ENCODE results near the gene OLFM4.

OLFM4 gene

GRCh38 chr13:53060840-53061490, 32.4 kb downstream of the OLFM4 start:
- TF ChIP-seq, protein P1, sequence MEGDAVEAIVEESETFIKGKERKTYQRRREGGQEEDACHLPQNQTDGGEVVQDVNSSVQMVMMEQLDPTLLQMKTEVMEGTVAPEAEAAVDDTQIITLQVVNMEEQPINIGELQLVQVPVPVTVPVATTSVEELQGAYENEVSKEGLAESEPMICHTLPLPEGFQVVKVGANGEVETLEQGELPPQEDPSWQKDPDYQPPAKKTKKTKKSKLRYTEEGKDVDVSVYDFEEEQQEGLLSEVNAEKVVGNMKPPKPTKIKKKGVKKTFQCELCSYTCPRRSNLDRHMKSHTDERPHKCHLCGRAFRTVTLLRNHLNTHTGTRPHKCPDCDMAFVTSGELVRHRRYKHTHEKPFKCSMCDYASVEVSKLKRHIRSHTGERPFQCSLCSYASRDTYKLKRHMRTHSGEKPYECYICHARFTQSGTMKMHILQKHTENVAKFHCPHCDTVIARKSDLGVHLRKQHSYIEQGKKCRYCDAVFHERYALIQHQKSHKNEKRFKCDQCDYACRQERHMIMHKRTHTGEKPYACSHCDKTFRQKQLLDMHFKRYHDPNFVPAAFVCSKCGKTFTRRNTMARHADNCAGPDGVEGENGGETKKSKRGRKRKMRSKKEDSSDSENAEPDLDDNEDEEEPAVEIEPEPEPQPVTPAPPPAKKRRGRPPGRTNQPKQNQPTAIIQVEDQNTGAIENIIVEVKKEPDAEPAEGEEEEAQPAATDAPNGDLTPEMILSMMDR (IDR thresholded peaks at IDR 0.05; ENCODE audit: control insufficient read depth, extremely low read depth, insufficient read depth) = no peak
- DNase-seq (ENCODE audit: low read depth) = no peak
- no peak overlapping the region for H3K4me3 ChIP-seq (ENCODE audit: low read depth, low read length)

- TF ChIP-seq, protein P1 (IDR thresholded peaks at IDR 0.05; ENCODE audit: control insufficient read depth, extremely low read depth, insufficient read depth) = no peak
- H3K4me3 ChIP-seq (ENCODE audit: low read depth, low read length) = no peak overlapping the region
- no peak for DNase-seq (ENCODE audit: low read depth)
Measured at GRCh38 chr13:53064731-53065130, 36.1 kb downstream of the OLFM4 start.

GRCh38 chr13:53066411-53066810, 37.8 kb downstream of the OLFM4 start:
- no peak for DNase-seq (ENCODE audit: low read depth)
- TF ChIP-seq, protein P1 (IDR thresholded peaks at IDR 0.05; ENCODE audit: control insufficient read depth, extremely low read depth, insufficient read depth) = no peak
- no peak overlapping the region for H3K4me3 ChIP-seq (ENCODE audit: low read depth, low read length)

- TF ChIP-seq, protein P1 (IDR thresholded peaks at IDR 0.05; ENCODE audit: control insufficient read depth, extremely low read depth, insufficient read depth) = peak; percentile 19; the same call in 1 of the 2 replicates
- H3K4me3 ChIP-seq (ENCODE audit: low read depth, low read length) = no peak overlapping the region
- no peak for DNase-seq (ENCODE audit: low read depth)
Measured at GRCh38 chr13:53068585-53069520, 40.2 kb downstream of the OLFM4 start.

GRCh38 chr13:53069800-53070199, 41.2 kb downstream of the OLFM4 start:
- no peak overlapping the region for H3K4me3 ChIP-seq (ENCODE audit: low read depth, low read length)
- no peak for DNase-seq (ENCODE audit: low read depth)
- TF ChIP-seq, protein P1 (IDR thresholded peaks at IDR 0.05; ENCODE audit: control insufficient read depth, extremely low read depth, insufficient read depth) = no peak

DNA sequence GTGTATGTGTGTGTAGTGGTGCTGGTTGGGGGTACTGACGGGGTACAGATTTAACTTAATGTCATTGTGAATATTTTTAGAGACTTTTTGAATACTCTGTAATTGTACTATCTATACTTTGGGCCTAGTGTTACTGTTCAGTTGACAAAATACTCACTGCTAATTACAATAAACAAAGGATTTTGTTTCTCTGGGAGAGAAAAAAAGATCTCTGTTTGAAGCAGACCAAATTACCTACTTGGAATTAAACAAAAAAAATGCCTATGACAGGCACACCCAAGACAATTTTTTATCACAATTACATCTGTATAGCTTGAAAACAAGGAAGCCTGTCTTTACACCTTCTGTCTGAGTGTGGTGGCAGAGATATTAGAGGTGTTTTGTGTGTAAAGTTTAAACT, 45.1 kb downstream of the OLFM4 start:
- DNase-seq (ENCODE audit: low read depth) = no peak
- no peak overlapping the region for H3K4me3 ChIP-seq (ENCODE audit: low read depth, low read length)
- TF ChIP-seq, protein P1 (IDR thresholded peaks at IDR 0.05; ENCODE audit: control insufficient read depth, extremely low read depth, insufficient read depth) = no peak
